IPS DF 4.7 (cell line): ENCODE data around the gene MUC13.

Experiments
- DNase-seq: peaks from one replicate; pipeline ENCODE4 v3.0.0-alpha.2; 2013; ENCODE audit warnings: low spot score; ENCODE audit errors: extremely low read depth

Gene MUC13

GRCh38 chr3:124904835-124905492 is 29.6 kb downstream of the MUC13 start:
- DNase-seq: no peak

- no peak for DNase-seq
Measured at GRCh38 chr3:124903896-124904834, 30.4 kb downstream of the MUC13 start.

- no peak for DNase-seq
Measured at GRCh38 chr3:124896824-124897526, 37.6 kb downstream of the MUC13 start.

GRCh38 chr3:124895756-124896155 is 38.8 kb downstream of the MUC13 start:
- DNase-seq: no peak

- DNase-seq: no peak
Measured at GRCh38 chr3:124893526-124893925, 41.0 kb downstream of the MUC13 start.

GRCh38 chr3:124890573-124891190 is 43.9 kb downstream of the MUC13 start:
- no peak for DNase-seq

GRCh38 chr3:124888482-124889441 is 45.8 kb downstream of the MUC13 start:
- DNase-seq: peak; percentile 82

GRCh38 chr3:124887932-124888298 is 46.6 kb downstream of the MUC13 start:
- no peak for DNase-seq

GRCh38 chr3:124887177-124887931 is 47.2 kb downstream of the MUC13 start, which contains the start of gene ITGB5:
ITGB5 (minus strand) TSS chr3:124887365; CDS start chr3:124887000, 365 bp downstream.
- no peak for DNase-seq

GRCh38 chr3:124886168-124887056 is 48.1 kb downstream of the MUC13 start:
- no peak for DNase-seq

GRCh38 chr3:124885466-124886167 is 48.9 kb downstream of the MUC13 start:
- DNase-seq: no peak

- no peak for DNase-seq
Measured at GRCh38 chr3:124884474-124885101, 50.0 kb downstream of the MUC13 start.

- DNase-seq: no peak
Measured at GRCh38 chr3:124883766-124884473, 50.6 kb downstream of the MUC13 start.

GRCh38 chr3:124882816-124883747 is 51.5 kb downstream of the MUC13 start:
- no peak for DNase-seq

GRCh38 chr3:124881976-124882697 is 52.4 kb downstream of the MUC13 start:
- no peak for DNase-seq
